Uterus (tissue), 2 donors: ENCODE measurements around the gene TLE4.
"Not testable (repeated sequence)": the region's sequence is repeated elsewhere in the genome, so short reads cannot be mapped to it uniquely, and the experiment has no call there.

Source experiments
- CTCF ChIP-seq, 4 experiments: fragments of 200-600 bp in 2 of 4; fragments of 450-650 bp in 2 of 4; sonication (generic) in 2 of 4; IDR thresholded peaks; one replicate each; pipeline ENCODE4 v1.5.1; 2016 to 2019; ENCODE audit warnings: antibody characterized with exemption in 4 of 4, mild to moderate bottlenecking in 2 of 4, moderate library complexity in 1 of 4
- POLR2A ChIP-seq, 2 donors: fragments of 450-650 bp; IDR thresholded peaks; one replicate each; pipeline ENCODE4 v1.6.1; 2016; ENCODE audit warnings: antibody characterized with exemption in 2 of 2, mild to moderate bottlenecking in 1 of 2, moderate library complexity in 1 of 2

- not testable (repeated sequence) for TF ChIP-seq CTCF, POLR2A (IDR thresholded peaks at IDR 0.05)
Measured at GRCh38 chr9:79544375-79544774, 27.4 kb upstream of the TLE4 start.
